GM23338 (cell line): ENCODE measurements around the gene TAPBPL. TPM values are rescaled to one million over a fixed set of nuclear protein-coding genes. Genes with fewer than 3 reads are reported as not detected.

Source experiments
- ATAC-seq: fragments of 200-7000 bp; cut with Tn5 transposase; 3 replicates; pipeline ENCODE4 v1.9.1; 2020
- DNase-seq: peaks from one replicate; pipeline ENCODE4 v3.0.0-alpha.2; 2015; ENCODE audit warnings: low spot score
- H2AFZ ChIP-seq: fragments of 200-600 bp; sonication (generic); 2 replicates; pipeline ENCODE4 v1.8.0; 2016; ENCODE audit warnings: antibody characterized with exemption, mild to moderate bottlenecking, moderate library complexity
- H3F3A ChIP-seq: fragments of 200-600 bp; sonication (generic); replicated peaks from 2 replicates; pipeline ENCODE4 v1.8.0; 2017; ENCODE audit warnings: antibody characterized with exemption, mixed run types, low read depth
- H3K27ac ChIP-seq: fragments of 200-600 bp; sonication (generic); 2 replicates; pipeline ENCODE4 v1.6.1; 2016; ENCODE audit warnings: low read depth
- H3K27me3 ChIP-seq: fragments of 200-600 bp; sonication (generic); 2 replicates; pipeline ENCODE4 v1.8.0; 2016; ENCODE audit warnings: mild to moderate bottlenecking, mixed run types, moderate library complexity; ENCODE audit not compliant: insufficient read depth
- H3K36me3 ChIP-seq: fragments of 200-600 bp; sonication (generic); 2 replicates; pipeline ENCODE4 v1.8.0; 2016; ENCODE audit warnings: mild to moderate bottlenecking; ENCODE audit not compliant: insufficient read depth
- H3K4me1 ChIP-seq: fragments of 200-600 bp; sonication (generic); 2 replicates; pipeline ENCODE4 v1.8.0; 2016; ENCODE audit warnings: mild to moderate bottlenecking, moderate library complexity; ENCODE audit not compliant: insufficient read depth
- H3K4me2 ChIP-seq: fragments of 200-600 bp; sonication (generic); 2 replicates; pipeline ENCODE4 v1.7.1; 2017; ENCODE audit warnings: mixed run types
- H3K4me3 ChIP-seq: fragments of 200-600 bp; sonication (generic); 2 replicates; pipeline ENCODE4 v1.6.1; 2016; ENCODE audit warnings: mixed run types
- H3K79me2 ChIP-seq: fragments of 200-600 bp; sonication (generic); replicated peaks from 2 replicates; pipeline ENCODE4 v1.8.0; 2017; ENCODE audit warnings: mild to moderate bottlenecking; ENCODE audit not compliant: insufficient read depth
- H3K9me2 ChIP-seq: fragments of 200-600 bp; sonication (generic); 2 replicates; pipeline ENCODE4 v1.8.0; 2017; ENCODE audit not compliant: insufficient read depth
- H4K20me1 ChIP-seq: fragments of 200-600 bp; sonication (generic); replicated peaks from 2 replicates; pipeline ENCODE4 v1.8.0; 2017; ENCODE audit warnings: mild to moderate bottlenecking; ENCODE audit not compliant: insufficient read depth
- H3K27ac Mint-ChIP-seq: 2 replicates; pipeline ENCODE4 v1.8.0; 2020; ENCODE audit warnings: inconsistent platforms, mild to moderate bottlenecking, moderate library complexity, mixed read lengths
- H3K27me3 Mint-ChIP-seq: 3 replicates; pipeline ENCODE4 v1.8.0; 2022; ENCODE audit warnings: low read depth, mild to moderate bottlenecking, moderate library complexity, mixed read lengths, inconsistent platforms; ENCODE audit not compliant: insufficient read depth, poor library complexity
- H3K36me3 Mint-ChIP-seq: 3 replicates; pipeline ENCODE4 v1.8.0; 2021; ENCODE audit warnings: low read depth, mild to moderate bottlenecking, inconsistent platforms, moderate library complexity, mixed read lengths
- H3K4me1 Mint-ChIP-seq: 3 replicates; pipeline ENCODE4 v1.8.0; 2020; ENCODE audit warnings: mild to moderate bottlenecking, inconsistent platforms, mixed read lengths
- H3K4me3 Mint-ChIP-seq: 3 replicates; pipeline ENCODE4 v1.8.0; 2021; ENCODE audit warnings: moderate library complexity, mild to moderate bottlenecking, inconsistent platforms, mixed read lengths
- H3K9me3 Mint-ChIP-seq: 3 replicates; pipeline ENCODE4 v1.8.0; 2020; ENCODE audit warnings: moderate library complexity, mild to moderate bottlenecking, inconsistent platforms, mixed read lengths
- CREB1 ChIP-seq: fragments of 250-450 bp; sonication (Bioruptor Pico); IDR thresholded peaks from 2 replicates; pipeline ENCODE4 v1.5.0; 2020; ENCODE audit warnings: low read depth, mild to moderate bottlenecking, moderate library complexity
- CTCF ChIP-seq, 2 experiments: fragments of 200-600 bp in 1 of 2; sonication (generic) in 1 of 2; conservative IDR thresholded peaks; 2 replicates each; pipeline versions ENCODE4 v1.5.1 to v1.6.1; 2016 to 2017; ENCODE audit warnings: antibody characterized with exemption in 2 of 2, low read depth in 2 of 2, mild to moderate bottlenecking in 2 of 2, moderate library complexity in 1 of 2
- ETS1 ChIP-seq: IDR thresholded peaks from 2 replicates; pipeline ENCODE4 v1.6.1; 2016; ENCODE audit warnings: antibody characterized with exemption
- EZH2 ChIP-seq: fragments of 200-600 bp; sonication (generic); IDR thresholded peaks from one replicate; pipeline ENCODE4 v1.8.0; 2017; ENCODE audit warnings: antibody characterized with exemption, mild to moderate bottlenecking, low read depth; ENCODE audit not compliant: unreplicated experiment
- EZH2phosphoT487 ChIP-seq: fragments of 200-600 bp; sonication (generic); IDR thresholded peaks from one replicate; pipeline ENCODE4 v1.8.1; 2018; ENCODE audit warnings: antibody characterized with exemption; ENCODE audit not compliant: unreplicated experiment
- JUNB ChIP-seq: IDR thresholded peaks from one replicate; pipeline ENCODE4 v1.6.1; 2016; ENCODE audit warnings: antibody characterized with exemption; ENCODE audit not compliant: unreplicated experiment
- NANOG ChIP-seq: IDR thresholded peaks from 2 replicates; pipeline ENCODE4 v1.6.1; 2016; ENCODE audit warnings: antibody characterized with exemption, borderline replicate concordance
- POLR2AphosphoS5 ChIP-seq: IDR thresholded peaks from 2 replicates; pipeline ENCODE4 v1.6.1; 2016; ENCODE audit warnings: antibody characterized with exemption, low read depth
- REST ChIP-seq: IDR thresholded peaks from one replicate; pipeline ENCODE4 v1.6.1; 2018; ENCODE audit warnings: antibody characterized with exemption; ENCODE audit not compliant: unreplicated experiment
- STAT1 ChIP-seq: IDR thresholded peaks from one replicate; pipeline ENCODE4 v1.6.1; 2016; ENCODE audit warnings: antibody characterized with exemption; ENCODE audit not compliant: unreplicated experiment
- ZNF114 ChIP-seq: fragments of 250-450 bp; sonication (Bioruptor Pico); IDR thresholded peaks from 2 replicates; pipeline ENCODE4 v1.5.0; 2020; ENCODE audit warnings: mild to moderate bottlenecking, moderate library complexity
- polyA plus RNA-seq: library from polyadenylated mRNA; unstranded; fragments of >200 nt; fragmentation: Nextera tagmentation; extraction: Ambion mirVana; gene quantifications from 2 replicates; pipeline ENCODE4 v1.2.1, GENCODE V29; 2016
- total RNA-seq: library from RNA; depleted of rRNA; stranded (reverse); fragments of >200 nt; shearing (Covaris generic); gene quantifications from 2 replicates; pipeline ENCODE4 v1.2.3, GENCODE V29; 2014

The TAPBPL gene
- total and polyA plus RNA-seq, 2 experiments from 2014 or later = 0.59 to 0.65 TPM

GRCh38 chr12:6469609-6470374, 17.9 kb downstream of the TAPBPL start:
- DNase-seq (peak; percentile 59), ATAC-seq (peak; percentile 12)
- Histone ChIP-seq H3K27me3 (no peaks in the 10 kb centered on the region), H3F3A (peaks cover 18% of the 10 kb centered on the region), H3K27ac (peak overlapping the region; percentile 95; the same call in 1 of the 2 replicates), H3K4me1 (peaks cover 14% of the 10 kb centered on the region), H3K79me2 (peaks cover 22% of the 10 kb centered on the region), H2AFZ (peak overlapping the region; percentile 94), H3K36me3 (peaks cover 3% of the 10 kb centered on the region; the same call in 1 of the 2 replicates), H3K4me3 (peak overlapping the region; percentile 98), H4K20me1 (peaks cover 8% of the 10 kb centered on the region), H3K9me2 (no peaks in the 10 kb centered on the region), H3K4me2 (peak overlapping the region; percentile 98)
- peaks cover 8% of the 10 kb centered on the region for H3K27me3 Mint-ChIP-seq
- no peak overlapping the region for H3K27ac Mint-ChIP-seq
- peak overlapping the region; percentile 71 for H3K4me3 Mint-ChIP-seq
- peaks cover 16% of the 10 kb centered on the region for H3K4me1 Mint-ChIP-seq
- H3K9me3 Mint-ChIP-seq = peaks cover 3% of the 10 kb centered on the region
- H3K36me3 Mint-ChIP-seq = peaks cover 22% of the 10 kb centered on the region
- TF ChIP-seq CREB1 (no peak), ETS1 (0 out of 2 replicates have a peak, but pooled peaks have one; percentile 0), EZH2 (no peak), STAT1 (no peak), JUNB (no peak), REST (no peak)

GRCh38 chr12:6470375-6471163, 18.7 kb downstream of the TAPBPL start, which contains the start of gene VAMP1:
TSS of gene VAMP1 (minus strand) at chr12:6470677. CDS start at chr12:6470531, 146 bp downstream.
- peaks cover 14% of the 10 kb centered on the region for H3K4me1 ChIP-seq
- no peaks in the 10 kb centered on the region for H3K27me3 ChIP-seq
- DNase-seq (peak; percentile 99), ATAC-seq (peak; percentile 94)
- Mint-ChIP-seq H3K9me3 (peaks cover 9% of the 10 kb centered on the region), H3K4me1 (peaks cover 16% of the 10 kb centered on the region), H3K27me3 (peaks cover 7% of the 10 kb centered on the region), H3K36me3 (peaks cover 17% of the 10 kb centered on the region), H3K4me3 (peak within 1 kb of the TSS; percentile 71), H3K27ac (peak within 1 kb of the TSS; percentile 78)
- H4K20me1 ChIP-seq = peaks cover 8% of the 10 kb centered on the region
- H3K36me3 ChIP-seq = no peaks in the 10 kb centered on the region
- H3K79me2 ChIP-seq = peaks cover 22% of the 10 kb centered on the region
- H2AFZ ChIP-seq = peak within 1 kb of the TSS; percentile 94
- H3K4me2 ChIP-seq = peak within 1 kb of the TSS; percentile 98
- H3K9me2 ChIP-seq = no peaks in the 10 kb centered on the region
- peaks cover 18% of the 10 kb centered on the region for H3F3A ChIP-seq
- H3K4me3 ChIP-seq = peak within 1 kb of the TSS; percentile 98
- H3K27ac ChIP-seq = peak within 1 kb of the TSS; percentile 95
- TF ChIP-seq CTCF (conservative IDR thresholded peaks at IDR 0.05; ENCODE audit: low read depth in 2 of 2) (no peak), EZH2phosphoT487 (no peak), ETS1 (peak; percentile 10; the same call in 1 of the 2 replicates), POLR2AphosphoS5 (peak; percentile 98), STAT1 (no peak), NANOG (no peak), EZH2 (no peak), ZNF114 (CRISPR knock-in tag) (no peak), CREB1 (no peak; the same call in 1 of the 2 replicates)
